NCI-H460 (cell line): ENCODE results near the gene SFXN5. TPM values are rescaled to one million over a fixed set of nuclear protein-coding genes. Genes with fewer than 3 reads are reported as not detected.

Experiments used
- total RNA-seq: library from RNA; depleted of rRNA; stranded (reverse); fragments of >200 nt; shearing (Covaris generic); gene quantifications from 2 replicates; pipeline ENCODE4 v1.2.3, GENCODE V29; 2014; rRNA removed

SFXN5 gene
- total RNA-seq, 1 experiment from 2014 or later: 13.4 TPM

Other genes starting within 250 kb of the SFXN5 start
- 7.2 and 8.4 TPM in 2 replicates for gene EXOC6B, start 245.7 kb downstream of the SFXN5 start, total RNA-seq
- 40.1 and 40.6 TPM in 2 replicates for gene SPR, start 184.3 kb downstream of the SFXN5 start, total RNA-seq
- not detected in 2 replicates for gene EMX1, start 154.2 kb downstream of the SFXN5 start, total RNA-seq
- gene RAB11FIP5, start 41.2 kb upstream of the SFXN5 start, total RNA-seq: 12.8 and 13.3 TPM in 2 replicates
- not detected in 2 replicates for gene NOTO, start 130.9 kb upstream of the SFXN5 start, total RNA-seq
- gene SMYD5, start 142.5 kb upstream of the SFXN5 start, total RNA-seq: 42.6 and 48.9 TPM in 2 replicates
- 6.3 and 10.7 TPM in 2 replicates for gene PRADC1, start 161.5 kb upstream of the SFXN5 start, total RNA-seq
- gene CCT7, start 162.6 kb upstream of the SFXN5 start, total RNA-seq: 538 and 560 TPM in 2 replicates
- gene FBXO41, start 212.8 kb upstream of the SFXN5 start, total RNA-seq: 0.66 and 1.4 TPM in 2 replicates
- not detected in 2 replicates for gene EGR4, start 221.8 kb upstream of the SFXN5 start, total RNA-seq